Liver (tissue), 9 donors: ENCODE results near the gene STK4. TPM values are rescaled to one million over a fixed set of nuclear protein-coding genes. Genes with fewer than 3 reads are reported as not detected.

ENCODE experiments used
- DNase-seq: peaks from one replicate; pipeline ENCODE4 v3.0.0-alpha.2; 2017; ENCODE audit warnings: low spot score
- H3K27ac ChIP-seq, 2 donors: one replicate each; pipeline ENCODE4 v1.7.0; 2013; ENCODE audit warnings: inconsistent platforms in 2 of 2, low read length in 2 of 2, control low read depth in 1 of 2, low read depth in 1 of 2, mild to moderate bottlenecking in 1 of 2
- H3K27me3 ChIP-seq, 4 donors: one replicate each; pipeline versions ENCODE4 v1.6.1 to v1.7.0; 2013; ENCODE audit warnings: low read length in 3 of 4, inconsistent platforms in 1 of 4, mild to moderate bottlenecking in 1 of 4, moderate library complexity in 1 of 4; ENCODE audit not compliant: control insufficient read depth in 4 of 4, insufficient read depth in 4 of 4
- H3K36me3 ChIP-seq, 4 donors: one replicate each; pipeline versions ENCODE4 v1.6.1 to v1.7.0; 2013; ENCODE audit warnings: low read length in 3 of 4, mild to moderate bottlenecking in 3 of 4, low read depth in 1 of 4, moderate library complexity in 1 of 4; ENCODE audit not compliant: control insufficient read depth in 4 of 4, insufficient read depth in 3 of 4
- H3K4me1 ChIP-seq, 4 donors: one replicate each; pipeline versions ENCODE4 v1.6.1 to v1.7.0; 2013; ENCODE audit warnings: low read length in 3 of 4, mild to moderate bottlenecking in 3 of 4, moderate library complexity in 1 of 4; ENCODE audit not compliant: control insufficient read depth in 4 of 4, insufficient read depth in 4 of 4
- H3K4me3 ChIP-seq, 3 donors: one replicate each; pipeline versions ENCODE4 v1.6.1 to v1.7.0; 2013; ENCODE audit warnings: low read length in 3 of 3, control low read depth in 1 of 3, low read depth in 1 of 3, mild to moderate bottlenecking in 1 of 3
- H3K9ac ChIP-seq, 2 donors: one replicate each; pipeline ENCODE4 v1.7.0; 2013; ENCODE audit warnings: low read length in 2 of 2, mild to moderate bottlenecking in 2 of 2, moderate library complexity in 2 of 2, control low read depth in 1 of 2, low read depth in 1 of 2
- H3K9me3 ChIP-seq, 4 donors: one replicate each; pipeline versions ENCODE4 v1.6.1 to v1.7.0; 2013; ENCODE audit warnings: low read length in 3 of 4; ENCODE audit not compliant: control insufficient read depth in 4 of 4
- ATF3 ChIP-seq: IDR thresholded peaks from 2 replicates; pipeline ENCODE4 v1.6.1; 2016; ENCODE audit warnings: antibody characterized with exemption
- CTCF ChIP-seq: fragments of 150-350 bp; IDR thresholded peaks from 2 replicates; pipeline ENCODE4 v1.5.1; 2017; ENCODE audit warnings: improper control_type of control experiment, low read depth, low read length; ENCODE audit not compliant: missing input control
- EGR1 ChIP-seq, 2 donors: IDR thresholded peaks; 2 replicates each; pipeline ENCODE4 v1.6.1; 2016 to 2018; ENCODE audit warnings: antibody characterized with exemption in 2 of 2, low read depth in 2 of 2
- FOXA2 ChIP-seq: IDR thresholded peaks from 2 replicates; pipeline ENCODE4 v1.6.1; 2016; ENCODE audit warnings: antibody characterized with exemption
- GABPA ChIP-seq, 2 donors: IDR thresholded peaks in 1 of 2; conservative IDR thresholded peaks in 1 of 2; 2 replicates each; pipeline ENCODE4 v1.6.1; 2016; ENCODE audit warnings: antibody characterized with exemption in 2 of 2, mild to moderate bottlenecking in 1 of 2, moderate library complexity in 1 of 2
- HNF4A ChIP-seq, 2 donors: conservative IDR thresholded peaks; 2 replicates each; pipeline ENCODE4 v1.6.1; 2016; ENCODE audit warnings: antibody characterized with exemption in 2 of 2, mild to moderate bottlenecking in 2 of 2
- HNF4G ChIP-seq: IDR thresholded peaks from 2 replicates; pipeline ENCODE4 v1.6.1; 2016; ENCODE audit warnings: antibody characterized with exemption
- JUND ChIP-seq, 2 donors: IDR thresholded peaks; 2 replicates each; pipeline ENCODE4 v1.6.1; 2016; ENCODE audit warnings: antibody characterized with exemption in 2 of 2
- MAX ChIP-seq: IDR thresholded peaks from 2 replicates; pipeline ENCODE4 v1.6.1; 2016; ENCODE audit warnings: antibody characterized with exemption
- NR2F2 ChIP-seq: IDR thresholded peaks from 2 replicates; pipeline ENCODE4 v1.6.1; 2016; ENCODE audit warnings: antibody characterized with exemption
- RAD21 ChIP-seq, 2 donors: IDR thresholded peaks; 2 replicates each; pipeline ENCODE4 v1.6.1; 2016; ENCODE audit warnings: antibody characterized with exemption in 2 of 2, mild to moderate bottlenecking in 2 of 2
- RXRA ChIP-seq, 2 donors: IDR thresholded peaks; 2 replicates each; pipeline ENCODE4 v1.6.1; 2017 to 2018; ENCODE audit warnings: antibody characterized with exemption in 2 of 2, mild to moderate bottlenecking in 1 of 2
- SP1 ChIP-seq: IDR thresholded peaks from 2 replicates; pipeline ENCODE4 v1.6.1; 2018; ENCODE audit warnings: antibody characterized with exemption, mild to moderate bottlenecking
- TAF1 ChIP-seq: conservative IDR thresholded peaks from 2 replicates; pipeline ENCODE4 v1.6.1; 2016; ENCODE audit warnings: antibody characterized with exemption, mild to moderate bottlenecking
- YY1 ChIP-seq: IDR thresholded peaks from 2 replicates; pipeline ENCODE4 v1.6.1; 2016; ENCODE audit warnings: antibody characterized with exemption, mild to moderate bottlenecking
- ZBTB33 ChIP-seq: IDR thresholded peaks from 2 replicates; pipeline ENCODE4 v1.6.1; 2016; ENCODE audit warnings: antibody characterized with exemption
- WGBS: extraction: QIAGEN DNeasy Blood & Tissue Kit; methylation state at CpG from one replicate; pipeline ENCODE4 v1.1.7; 2013; 5-methylcytosine and 5-hydroxymethylcytosine counted together
- polyA plus RNA-seq, 2 donors: library from polyadenylated mRNA; stranded (reverse) in 1 of 2; unstranded in 1 of 2; fragments of 200-250 nt in 1 of 2; fragments of >200 nt in 1 of 2; fragmentation: Nextera tagmentation in 1 of 2; extraction: Ambion mirVana in 1 of 2; gene quantifications; one replicate each; pipeline versions ENCODE4 v1.2.1 to v1.2.3, GENCODE V29; 2013 to 2015
- total RNA-seq, 2 donors: library from RNA; depleted of rRNA; stranded (reverse); fragments of >200 nt; gene quantifications; one replicate each; pipeline ENCODE4 v1.2.3, GENCODE V29; 2014
- donor health status: healthy.
- donor health status: healthy.
- donor health status: healthy.
- donor health status: healthy.
- donor health status: healthy.

Gene STK4
- total and polyA plus RNA-seq, 4 donors: 3.7 to 20.8 (median 13.9) TPM

- Histone ChIP-seq H3K27ac (no peak overlapping the region), H3K36me3 (peaks cover 0 to 24% (median 7%) of the 10 kb centered on the region in 4 donors), H3K27me3 (no peaks in the 10 kb centered on the region), H3K4me1 (no peaks in the 10 kb centered on the region), H3K4me3 (no peak overlapping the region), H3K9ac (no peak overlapping the region), H3K9me3 (no peaks in the 10 kb centered on the region)
- DNase-seq: no peak
- WGBS: 94% methylated on average over 18 of the region's 18 CpGs
- TF ChIP-seq HNF4A (conservative IDR thresholded peaks at IDR 0.05): no peak
- no peak for TF ChIP-seq ATF3
- no peak for TF ChIP-seq MAX
- no peak for TF ChIP-seq SP1
- no peak for TF ChIP-seq TAF1
- no peak for TF ChIP-seq NR2F2
- TF ChIP-seq RAD21 (IDR thresholded peaks at IDR 0.05): no peak
- no peak for TF ChIP-seq GABPA (IDR thresholded peaks at IDR 0.05 in 1 of 2, conservative IDR thresholded peaks at IDR 0.05 in 1 of 2)
Observed at GRCh38 chr20:44930517-44931168, 35.7 kb upstream of the STK4 start.

GRCh38 chr20:44931911-44932310 is 34.4 kb upstream of the STK4 start:
- no peak for DNase-seq
- Histone ChIP-seq H3K4me1 (no peaks in the 10 kb centered on the region), H3K4me3 (no peak overlapping the region), H3K36me3 (peaks cover 0 to 31% (median 6%) of the 10 kb centered on the region in 4 donors), H3K27me3 (no peaks in the 10 kb centered on the region), H3K9me3 (no peaks in the 10 kb centered on the region), H3K27ac (no peak overlapping the region), H3K9ac (no peak overlapping the region)
- TF ChIP-seq YY1 (no peak), RAD21 (IDR thresholded peaks at IDR 0.05) (no peak)
- WGBS: 92% methylated on average over 3 of the region's 3 CpGs

- WGBS: 97% methylated on average over 8 of the region's 8 CpGs
- H3K36me3 ChIP-seq: peaks cover 1 to 36% (median 6%) of the 10 kb centered on the region in 4 donors
- no peak for DNase-seq
- no peak overlapping the region for H3K9ac ChIP-seq
- TF ChIP-seq ZBTB33: no peak
- no peak overlapping the region for H3K4me3 ChIP-seq
- H3K27ac ChIP-seq: no peak overlapping the region
- H3K27me3 ChIP-seq: no peaks in the 10 kb centered on the region
- H3K4me1 ChIP-seq: no peaks in the 10 kb centered on the region
- no peaks in the 10 kb centered on the region for H3K9me3 ChIP-seq
Observed at GRCh38 chr20:44932916-44933315, 33.4 kb upstream of the STK4 start.

- H3K36me3 ChIP-seq: peaks cover 3 to 46% (median 12%) of the 10 kb centered on the region in 4 donors
- no peak for TF ChIP-seq FOXA2
- TF ChIP-seq EGR1 (IDR thresholded peaks at IDR 0.05; ENCODE audit: low read depth in 2 of 2): no peak
- no peak for TF ChIP-seq JUND (IDR thresholded peaks at IDR 0.05)
- no peak for TF ChIP-seq HNF4G
- no peak for TF ChIP-seq RXRA (IDR thresholded peaks at IDR 0.05)
- no peak for TF ChIP-seq NR2F2
- TF ChIP-seq MAX: no peak
- TF ChIP-seq TAF1: no peak
- no peak for TF ChIP-seq SP1
- TF ChIP-seq ATF3: no peak
- no peak for TF ChIP-seq HNF4A (conservative IDR thresholded peaks at IDR 0.05)
- TF ChIP-seq YY1: no peak
- no peak for TF ChIP-seq CTCF
Observed at GRCh38 chr20:44936510-44936909, 29.8 kb upstream of the STK4 start.

More at GRCh38 chr20:44936510-44936909, 29.8 kb upstream of the STK4 start:
- Histone ChIP-seq H3K27me3 (no peaks in the 10 kb centered on the region), H3K9me3 (no peaks in the 10 kb centered on the region), H3K4me1 (no peaks in the 10 kb centered on the region), H3K27ac (no peak overlapping the region), H3K4me3 (no peak overlapping the region), H3K9ac (no peak overlapping the region)
- 94% methylated on average over 10 of the region's 10 CpGs for whole genome bisulfite sequencing
- DNase-seq: no peak
